BLaER1 treated with 17β-estradiol and CSF1 and Interleukin-3, amounts not matched to agents 10 nM and 100 nM (cell line): Measurements from ENCODE around the gene LATS2.
"Not testable (repeated sequence)": the region's sequence is repeated elsewhere in the genome, so short reads cannot be mapped to it uniquely, and the experiment has no call there.

Experiments used
- H3K27ac ChIP-seq, 11 experiments: shearing (Covaris generic); formaldehyde crosslinking; 2 replicates each; pipeline ENCODE4 v1.8.1; 2022
- H3K27me3 ChIP-seq, 11 experiments: shearing (Covaris generic); formaldehyde crosslinking; 2 replicates each; pipeline ENCODE4 v1.8.1; 2022
- H3K36me3 ChIP-seq, 11 experiments: shearing (Covaris generic); formaldehyde crosslinking; 2 replicates each; pipeline ENCODE4 v1.8.1; 2022
- H3K4me1 ChIP-seq, 10 experiments: shearing (Covaris generic); formaldehyde crosslinking; 2 replicates each; pipeline ENCODE4 v1.8.1; 2022
- H3K4me2 ChIP-seq, 11 experiments: shearing (Covaris generic); formaldehyde crosslinking; 2 replicates each; pipeline ENCODE4 v1.8.1; 2022
- H3K4me3 ChIP-seq, 10 experiments: shearing (Covaris generic); formaldehyde crosslinking; 2 replicates each; pipeline ENCODE4 v1.8.1; 2022
- H3K9ac ChIP-seq, 11 experiments: shearing (Covaris generic); formaldehyde crosslinking; 2 replicates each; pipeline ENCODE4 v1.8.1; 2022
- H3K9me3 ChIP-seq, 11 experiments: shearing (Covaris generic); formaldehyde crosslinking; replicated peaks in 1 of 11; 2 replicates each; pipeline ENCODE4 v1.8.1; 2022
- H4K20me1 ChIP-seq, 11 experiments: shearing (Covaris generic); formaldehyde crosslinking; 2 replicates each; pipeline ENCODE4 v1.8.1; 2022
- Cebpa-rat ChIP-seq, 11 experiments: shearing (Covaris generic); IDR thresholded peaks; 2 replicates each; pipeline ENCODE4 v1.8.1; 2022

The LATS2 gene

DNA sequence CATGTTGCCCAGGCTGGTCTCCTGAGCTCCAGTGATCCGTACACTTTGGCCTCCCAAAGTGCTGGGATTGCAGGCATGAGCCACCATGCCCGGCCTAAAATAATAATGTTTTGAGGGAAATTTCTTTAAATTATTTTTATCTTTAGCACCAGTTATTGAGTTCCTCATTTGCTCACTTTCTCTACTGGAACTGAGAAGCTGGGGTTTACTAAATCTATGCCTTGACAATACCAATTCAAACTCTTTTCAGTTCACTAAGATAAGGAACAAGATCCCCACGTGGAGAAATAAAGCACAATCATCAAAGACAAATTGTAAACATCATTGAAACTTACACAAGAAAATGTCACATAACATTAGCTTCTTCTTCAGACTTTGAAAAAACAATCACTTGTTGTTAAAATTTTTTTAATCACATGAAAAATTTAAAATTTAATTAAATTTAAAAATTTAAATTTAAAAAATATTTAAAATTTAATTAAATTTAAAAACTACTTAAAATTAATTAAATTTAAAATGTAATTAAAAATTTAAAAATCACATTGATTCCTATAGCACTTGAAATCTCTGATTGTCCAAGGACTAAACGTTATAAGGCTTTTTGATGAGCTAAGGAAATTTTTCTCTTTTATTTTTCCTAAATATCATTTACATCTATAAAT, 133.7 kb downstream of the LATS2 start:
- H3K9me3 ChIP-seq = no peaks in the 10 kb centered on the region
- no peak for TF ChIP-seq Cebpa-rat (IDR thresholded peaks at IDR 0.05)

DNA sequence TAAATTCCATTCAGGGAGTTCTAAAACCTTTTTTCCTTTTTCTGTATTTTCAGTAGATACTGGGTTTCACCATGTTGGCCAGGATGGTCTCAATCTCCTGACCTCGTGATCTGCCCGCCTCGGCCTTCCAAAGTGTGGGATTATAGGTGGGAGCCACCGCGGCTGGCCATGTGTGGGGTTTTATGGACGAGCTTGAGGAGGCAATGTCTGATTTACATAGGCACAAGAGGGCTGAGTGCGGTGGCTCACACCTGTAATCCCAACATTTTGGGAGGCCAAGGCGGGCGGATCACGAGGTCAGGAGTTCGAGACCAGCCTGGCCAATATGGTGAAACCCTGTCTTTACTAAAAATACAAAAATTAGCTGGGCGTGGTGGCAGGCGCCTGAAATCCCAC, 136.0 kb downstream of the LATS2 start:
- not testable (repeated sequence) for H3K9ac ChIP-seq, H3K4me2 ChIP-seq, H3K4me1 ChIP-seq, H3K27ac ChIP-seq, H3K27me3 ChIP-seq, H3K4me3 ChIP-seq, H4K20me1 ChIP-seq, H3K9me3 ChIP-seq, H3K36me3 ChIP-seq

More for the DNA sequence above, 133.7 kb downstream of the LATS2 start:
- H3K4me3 ChIP-seq = no peak overlapping the region
- H3K4me2 ChIP-seq = no peak overlapping the region
- H3K9ac ChIP-seq = no peak overlapping the region
- H3K27ac ChIP-seq = no peak overlapping the region
- H3K36me3 ChIP-seq = no peaks in the 10 kb centered on the region
- H3K27me3 ChIP-seq = no peaks in the 10 kb centered on the region
- H4K20me1 ChIP-seq = no peaks in the 10 kb centered on the region
- no peaks in the 10 kb centered on the region; a peak in 1 of 20 replicates for H3K4me1 ChIP-seq

DNA sequence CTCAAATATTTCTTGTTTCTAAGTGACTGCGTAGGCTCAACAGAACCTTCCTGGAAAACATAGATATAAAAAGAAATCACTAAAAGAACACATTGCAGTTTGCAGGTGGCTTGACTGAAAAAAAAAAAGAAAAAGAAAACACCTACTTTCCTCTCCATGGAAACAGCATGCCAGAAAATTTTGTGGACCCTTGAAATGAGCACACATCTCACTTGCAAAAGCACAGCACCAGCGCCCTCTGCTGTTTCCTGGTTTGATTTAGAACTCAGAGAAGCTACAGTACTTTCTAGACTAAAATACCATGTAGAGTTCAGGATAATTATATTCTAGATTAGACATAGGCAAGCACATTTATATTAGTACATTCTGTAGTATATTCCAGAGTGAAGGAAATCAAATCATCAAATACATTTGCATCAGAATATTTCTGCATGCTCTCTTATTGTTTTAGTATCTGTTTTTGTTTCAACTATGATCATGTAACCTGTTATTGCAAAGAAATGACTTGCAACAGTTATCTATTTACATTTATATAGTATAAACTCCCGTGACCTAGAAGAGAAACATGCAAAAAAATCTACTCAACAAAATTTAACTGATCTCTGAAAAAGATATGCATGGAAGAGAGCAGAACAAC, 136.5 kb downstream of the LATS2 start:
- Histone ChIP-seq H3K4me3 (no peak overlapping the region), H3K4me2 (no peak overlapping the region)

DNA sequence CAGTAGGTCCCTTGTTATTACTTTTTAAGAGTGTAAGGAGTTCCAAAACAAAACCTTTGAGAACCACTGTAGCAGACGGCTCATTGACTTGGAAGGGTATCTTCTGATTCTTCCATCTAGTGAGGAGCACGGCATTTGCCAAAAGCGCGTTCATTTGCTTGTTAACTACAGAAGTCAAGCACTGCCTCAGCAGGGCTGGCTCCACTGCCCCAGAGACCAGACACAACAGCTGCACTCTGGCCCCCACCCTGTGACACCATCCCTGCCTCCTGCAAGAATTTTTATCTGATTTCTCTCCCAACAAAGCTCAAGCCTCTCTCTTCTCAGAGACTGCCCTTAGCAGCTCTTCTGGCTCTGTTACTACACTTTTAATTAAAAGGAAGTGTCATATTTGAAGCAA, 138.1 kb downstream of the LATS2 start:
- Histone ChIP-seq H4K20me1 (no peaks in the 10 kb centered on the region), H3K9me3 (no peaks in the 10 kb centered on the region), H3K27ac (no peak overlapping the region), H3K9ac (no peak overlapping the region), H3K4me1 (no peaks in the 10 kb centered on the region; a peak in 1 of 20 replicates), H3K36me3 (no peaks in the 10 kb centered on the region), H3K27me3 (no peaks in the 10 kb centered on the region), H3K4me2 (no peak overlapping the region), H3K4me3 (no peak overlapping the region)
- no peak for TF ChIP-seq Cebpa-rat (IDR thresholded peaks at IDR 0.05)

More for the DNA sequence above, 136.5 kb downstream of the LATS2 start:
- H3K27ac ChIP-seq = no peak overlapping the region; a peak in 1 of 22 replicates
- H4K20me1 ChIP-seq = no peaks in the 10 kb centered on the region
- no peaks in the 10 kb centered on the region for H3K36me3 ChIP-seq
- H3K27me3 ChIP-seq = no peaks in the 10 kb centered on the region
- H3K9ac ChIP-seq = no peak overlapping the region
- H3K9me3 ChIP-seq = no peaks in the 10 kb centered on the region
- H3K4me1 ChIP-seq = no peaks in the 10 kb centered on the region; a peak in 1 of 20 replicates
- no peak for TF ChIP-seq Cebpa-rat (IDR thresholded peaks at IDR 0.05)
